Measurements from ENCODE around the gene SLC27A4. TPM values are rescaled to one million over a fixed set of nuclear protein-coding genes. Genes with fewer than 3 reads are reported as not detected.

The SLC27A4 gene
- polyA plus RNA-seq, 3 donors = 10.9 to 16.7 (median 13.6) TPM

- 65 to 74% (median 74%) methylated on average over 7 of the region's 7 CpGs for WGBS, 3 donors
- H3K27ac ChIP-seq (ENCODE audit: low read depth, low read length) = no peak overlapping the region
Observed at GRCh38 chr9:128397831-128398230, 57.5 kb downstream of the SLC27A4 start.

- H3K27ac ChIP-seq (ENCODE audit: low read depth, low read length) = no peak overlapping the region
- 69 to 83% (median 70%) methylated on average over 3 of the region's 3 CpGs for WGBS, 3 donors
Observed at GRCh38 chr9:128399861-128400260, 59.5 kb downstream of the SLC27A4 start.

DNA sequence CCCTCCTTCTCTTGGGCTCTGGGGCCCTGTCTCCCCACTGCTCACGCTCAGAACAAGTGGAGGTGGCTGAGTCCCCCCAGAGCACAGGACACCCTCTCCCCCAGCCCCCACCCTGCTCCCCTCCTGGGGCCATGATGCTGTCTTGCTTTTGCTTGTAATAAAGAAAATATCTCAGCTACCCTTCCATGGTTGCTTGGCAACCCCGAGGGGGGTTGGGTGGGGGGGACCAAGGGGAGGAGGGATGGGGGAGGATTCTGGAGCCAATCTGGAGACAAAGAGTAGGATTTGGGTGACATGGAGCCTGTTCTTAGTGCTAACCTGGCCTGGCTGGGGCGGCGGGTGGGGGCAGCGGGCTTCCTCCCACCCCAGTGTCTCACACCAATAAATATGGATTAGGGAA lies 64.2 kb downstream of the SLC27A4 start:
- WGBS, 3 donors = 74 to 84% (median 80%) methylated on average over 5 of the region's 5 CpGs
- no peak overlapping the region for H3K27ac ChIP-seq (ENCODE audit: low read depth, low read length)

DNA sequence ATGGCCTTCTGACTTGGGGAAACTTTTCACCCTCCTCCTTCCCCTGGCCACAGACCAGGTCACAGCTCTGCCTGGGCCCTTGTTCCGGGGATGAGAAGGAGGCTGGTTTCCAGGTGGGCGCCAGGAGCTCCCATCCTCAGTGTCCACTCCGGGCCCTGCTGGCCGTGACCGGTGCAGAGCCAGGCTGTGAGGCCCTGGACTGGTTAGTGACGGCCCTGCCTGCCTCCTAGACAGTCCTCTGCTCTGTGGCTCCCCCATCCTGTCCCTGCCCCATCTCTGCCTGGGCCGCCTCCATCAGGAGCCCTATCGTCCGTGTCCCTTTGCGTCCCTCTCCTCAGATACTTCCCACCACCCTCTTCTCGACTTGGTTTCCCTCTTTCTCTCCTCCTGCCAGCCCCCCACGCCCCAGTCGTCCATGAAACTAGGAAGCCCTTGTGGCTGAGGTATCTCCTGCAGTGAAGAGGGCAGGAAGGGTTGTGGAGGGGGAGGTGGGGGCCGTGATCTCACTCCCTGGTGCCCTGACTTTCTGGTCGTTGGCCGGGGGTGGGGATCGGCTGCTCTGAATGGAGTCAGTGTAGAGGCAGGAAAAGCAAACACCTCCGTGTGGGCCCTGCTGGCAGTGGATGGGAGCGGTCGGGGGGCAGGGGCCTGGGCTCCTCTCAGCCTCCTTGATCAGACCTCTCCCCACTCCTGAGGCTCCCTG lies 64.9 kb downstream of the SLC27A4 start:
- H3K27ac ChIP-seq (ENCODE audit: low read depth, low read length) = no peak overlapping the region
- WGBS, 3 donors = 47 to 67% (median 62%) methylated on average over 16 to 20 of the region's 20 CpGs

DNA sequence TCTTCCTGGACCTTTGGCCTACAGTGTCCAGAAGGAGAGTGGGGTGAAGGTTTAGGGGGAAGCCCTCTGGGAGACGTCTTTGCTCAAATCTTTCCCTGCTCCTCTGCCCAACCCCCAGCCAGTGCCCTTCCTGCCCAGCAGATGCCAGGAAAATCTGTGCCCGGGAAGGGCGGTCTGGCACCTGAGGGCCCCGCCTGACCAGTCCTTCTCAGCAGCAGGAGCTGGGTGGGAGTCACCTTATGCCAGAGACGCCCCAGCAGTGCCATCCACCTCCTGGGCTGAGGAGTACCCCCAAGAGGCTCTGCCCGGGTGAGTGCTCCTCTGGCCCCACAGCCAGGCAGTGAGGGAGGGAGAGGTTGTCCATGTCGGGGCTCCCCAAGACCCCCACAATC lies 65.4 kb downstream of the SLC27A4 start:
- no peak overlapping the region for H3K27ac ChIP-seq (ENCODE audit: low read depth, low read length)
- 63 to 75% (median 72%) methylated on average over 7 of the region's 7 CpGs for WGBS, 3 donors

GRCh38 chr9:128406848-128407391 lies 66.6 kb downstream of the SLC27A4 start:
- WGBS, 3 donors = 72 to 74% (median 72%) methylated on average over 9 of the region's 9 CpGs

DNA sequence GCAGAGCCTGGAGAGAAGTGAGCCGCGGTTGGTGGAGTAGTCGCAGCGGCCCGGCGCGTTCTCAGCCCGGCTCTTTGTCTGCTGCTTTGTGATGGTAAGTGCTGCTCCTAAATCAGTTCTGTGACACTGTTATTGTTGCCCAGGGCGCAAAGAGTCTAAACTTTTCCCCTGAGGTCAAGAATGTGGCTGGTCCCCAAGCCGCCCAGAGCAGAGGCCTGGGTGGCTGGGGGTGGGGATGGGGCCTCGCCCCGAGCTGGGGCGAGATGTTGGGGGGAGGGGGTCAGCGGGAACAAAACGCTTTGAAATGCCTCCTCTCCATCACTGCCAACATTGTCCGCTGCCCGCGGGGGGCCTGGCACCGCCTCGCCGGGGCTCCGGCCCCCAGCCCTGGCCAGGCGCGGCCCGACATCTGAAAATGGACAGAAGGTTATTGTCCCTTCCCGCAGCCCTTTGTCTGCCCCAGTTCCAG lies 68.7 kb downstream of the SLC27A4 start:
- 46 to 49% (median 47%) methylated on average over 24 to 26 of the region's 26 CpGs for WGBS, 3 donors
- H3K27ac ChIP-seq (ENCODE audit: low read depth, low read length) = no peak overlapping the region

More at GRCh38 chr9:128406848-128407391, 66.6 kb downstream of the SLC27A4 start:
- H3K27ac ChIP-seq (ENCODE audit: low read depth, low read length) = no peak overlapping the region

GRCh38 chr9:128409450-128409849 lies 69.1 kb downstream of the SLC27A4 start:
- WGBS, 3 donors = 39 to 65% (median 62%) methylated on average over 7 to 8 of the region's 8 CpGs

GRCh38 chr9:128409978-128410377 lies 69.7 kb downstream of the SLC27A4 start:
- 27 to 31% (median 28%) methylated on average over 6 of the region's 6 CpGs for WGBS, 3 donors
- H3K27ac ChIP-seq (ENCODE audit: low read depth, low read length) = no peak overlapping the region

More at GRCh38 chr9:128409450-128409849, 69.1 kb downstream of the SLC27A4 start:
- H3K27ac ChIP-seq (ENCODE audit: low read depth, low read length) = no peak overlapping the region

Other genes with a start within 250 kb of the SLC27A4 start
- gene PTGES2, start 212.8 kb upstream of the SLC27A4 start, polyA plus RNA-seq = 10 to 100 TPM; 36.1 to 63.9 (median 39.9) TPM
- 10 to 100 TPM in 1 of 3 donors, 1 to 10 TPM in 2; 5.9 to 15.6 (median 9.5) TPM for gene LCN2, start 191.1 kb upstream of the SLC27A4 start, polyA plus RNA-seq
- gene BBLN, start 180.3 kb upstream of the SLC27A4 start, polyA plus RNA-seq = 100 to 1,000 TPM in 1 of 3 donors, 10 to 100 TPM in 2; 74.5 to 110 (median 95.4) TPM
- gene CIZ1, start 149.0 kb upstream of the SLC27A4 start, polyA plus RNA-seq = 10 to 100 TPM; 56.6 to 69.7 (median 57.0) TPM
- 10 to 100 TPM in 1 of 3 donors, 1 to 10 TPM in 2; 4.5 to 22.8 (median 6.4) TPM for gene DNM1, start 137.1 kb upstream of the SLC27A4 start, polyA plus RNA-seq
- gene GOLGA2, start 64.5 kb upstream of the SLC27A4 start, polyA plus RNA-seq = 100 to 1,000 TPM in 1 of 3 donors, 10 to 100 TPM in 2; 39.4 to 118 (median 52.6) TPM
- gene SWI5, start 64.3 kb upstream of the SLC27A4 start, polyA plus RNA-seq = 10 to 100 TPM; 19.4 to 45.3 (median 27.9) TPM
- 10 to 100 TPM in 2 of 3 donors, 1 to 10 TPM in 1; 9.2 to 17.4 (median 10.7) TPM for gene TRUB2, start 18.1 kb upstream of the SLC27A4 start, polyA plus RNA-seq
- gene COQ4, start 17.7 kb upstream of the SLC27A4 start, polyA plus RNA-seq = 10 to 100 TPM; 30.6 to 46.2 (median 42.0) TPM
- gene URM1, start 30.8 kb downstream of the SLC27A4 start, polyA plus RNA-seq = 10 to 100 TPM; 58.8 to 75.4 (median 60.4) TPM
- gene CERCAM, start 80.3 kb downstream of the SLC27A4 start, polyA plus RNA-seq = 10 to 100 TPM; 13.8 to 59.4 (median 19.8) TPM
- 10 to 100 TPM in 2 of 3 donors, 1 to 10 TPM in 1; 9.9 to 17.2 (median 15.0) TPM for gene ODF2, start 115.5 kb downstream of the SLC27A4 start, polyA plus RNA-seq
- 10 to 100 TPM in 2 of 3 donors, 1 to 10 TPM in 1; 6.9 to 15.9 (median 10.6) TPM for gene GLE1, start 164.2 kb downstream of the SLC27A4 start, polyA plus RNA-seq
- gene SPTAN1, start 212.1 kb downstream of the SLC27A4 start, polyA plus RNA-seq = 100 to 1,000 TPM in 2 of 3 donors, 10 to 100 TPM in 1; 41.2 to 147 (median 103) TPM